Left kidney (tissue), 2 donors: ENCODE results near the gene SMPD3. TPM values are rescaled to one million over a fixed set of nuclear protein-coding genes. Genes with fewer than 3 reads are reported as not detected.

Source experiments
- DNase-seq: peaks from one replicate; pipeline ENCODE4 v3.0.0-alpha.2; 2013
- polyA plus RNA-seq: library from polyadenylated mRNA; unstranded; fragments of 120-200 nt; gene quantifications from one replicate; pipeline ENCODE4 v1.2.1, GENCODE V29; 2013; ENCODE audit not compliant: insufficient read length

SMPD3 gene
- polyA plus RNA-seq, 1 donor, result 1.3 TPM

GRCh38 chr16:68383858-68384257 lies 64.5 kb downstream of the SMPD3 start:
- no peak for DNase-seq

GRCh38 chr16:68382296-68382718 lies 66.0 kb downstream of the SMPD3 start:
- no peak for DNase-seq

- no peak for DNase-seq
Measured at GRCh38 chr16:68381363-68381724, 67.0 kb downstream of the SMPD3 start.

GRCh38 chr16:68380676-68381362 lies 67.5 kb downstream of the SMPD3 start:
- no peak for DNase-seq

GRCh38 chr16:68380348-68380670 lies 68.0 kb downstream of the SMPD3 start:
- no peak for DNase-seq

- no peak for DNase-seq
Measured at GRCh38 chr16:68379472-68380347, 68.6 kb downstream of the SMPD3 start.

GRCh38 chr16:68378436-68379415 lies 69.6 kb downstream of the SMPD3 start:
- no peak for DNase-seq

- no peak for DNase-seq
Measured at GRCh38 chr16:68377667-68378393, 70.5 kb downstream of the SMPD3 start.

- DNase-seq, result no peak
Measured at GRCh38 chr16:68377221-68377620, 71.1 kb downstream of the SMPD3 start.

- DNase-seq, result no peak
Measured at GRCh38 chr16:68376590-68376989, 71.7 kb downstream of the SMPD3 start.

- no peak for DNase-seq
Measured at GRCh38 chr16:68375801-68376536, 72.3 kb downstream of the SMPD3 start.

- no peak for DNase-seq
Measured at GRCh38 chr16:68374961-68375660, 73.2 kb downstream of the SMPD3 start.

- no peak for DNase-seq
Measured at GRCh38 chr16:68374246-68374805, 74.0 kb downstream of the SMPD3 start.

GRCh38 chr16:68373528-68374245 lies 74.6 kb downstream of the SMPD3 start:
- no peak for DNase-seq

GRCh38 chr16:68372806-68373205 lies 75.5 kb downstream of the SMPD3 start:
- DNase-seq, result no peak

GRCh38 chr16:68372381-68372720 lies 76.0 kb downstream of the SMPD3 start:
- DNase-seq, result no peak

- DNase-seq, result no peak
Measured at GRCh38 chr16:68371706-68372380, 76.5 kb downstream of the SMPD3 start.

- no peak for DNase-seq
Measured at GRCh38 chr16:68371276-68371651, 77.0 kb downstream of the SMPD3 start.
